ENCODE results near the gene GTF3A.

DNA sequence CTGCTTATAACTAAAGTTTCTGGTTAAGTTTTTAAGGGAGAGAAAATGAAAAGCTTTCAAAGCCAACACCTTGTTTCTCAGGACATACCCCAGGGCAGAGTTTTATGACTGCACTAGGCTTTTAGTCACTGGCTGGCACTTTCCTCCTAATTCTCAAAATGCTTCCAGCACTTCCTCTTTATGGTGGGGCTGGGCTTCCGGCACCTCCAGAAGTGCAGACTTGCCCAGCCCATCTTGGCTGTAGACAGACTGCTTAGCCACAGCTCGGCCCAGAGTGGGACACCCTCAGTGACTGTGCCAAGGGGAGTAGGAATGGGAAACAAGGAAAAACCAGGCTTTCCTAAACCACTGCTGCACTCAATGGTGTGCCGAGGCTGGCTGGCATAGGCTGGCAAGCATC is 23.2 kb upstream of the GTF3A start:
- TF ChIP-seq, protein P1, sequence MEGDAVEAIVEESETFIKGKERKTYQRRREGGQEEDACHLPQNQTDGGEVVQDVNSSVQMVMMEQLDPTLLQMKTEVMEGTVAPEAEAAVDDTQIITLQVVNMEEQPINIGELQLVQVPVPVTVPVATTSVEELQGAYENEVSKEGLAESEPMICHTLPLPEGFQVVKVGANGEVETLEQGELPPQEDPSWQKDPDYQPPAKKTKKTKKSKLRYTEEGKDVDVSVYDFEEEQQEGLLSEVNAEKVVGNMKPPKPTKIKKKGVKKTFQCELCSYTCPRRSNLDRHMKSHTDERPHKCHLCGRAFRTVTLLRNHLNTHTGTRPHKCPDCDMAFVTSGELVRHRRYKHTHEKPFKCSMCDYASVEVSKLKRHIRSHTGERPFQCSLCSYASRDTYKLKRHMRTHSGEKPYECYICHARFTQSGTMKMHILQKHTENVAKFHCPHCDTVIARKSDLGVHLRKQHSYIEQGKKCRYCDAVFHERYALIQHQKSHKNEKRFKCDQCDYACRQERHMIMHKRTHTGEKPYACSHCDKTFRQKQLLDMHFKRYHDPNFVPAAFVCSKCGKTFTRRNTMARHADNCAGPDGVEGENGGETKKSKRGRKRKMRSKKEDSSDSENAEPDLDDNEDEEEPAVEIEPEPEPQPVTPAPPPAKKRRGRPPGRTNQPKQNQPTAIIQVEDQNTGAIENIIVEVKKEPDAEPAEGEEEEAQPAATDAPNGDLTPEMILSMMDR (IDR thresholded peaks at IDR 0.05; ENCODE audit: low read length) = no peak
- TF ChIP-seq EZH2 (optimal IDR thresholded peaks at IDR 0.05; ENCODE audit: low read depth, low read length) = no peak
- TF ChIP-seq EZH2phosphoT487 (IDR thresholded peaks at IDR 0.05; ENCODE audit: low read length) = no peak
